H9 (cell line): ENCODE data around the gene PREX1. TPM values are rescaled to one million over a fixed set of nuclear protein-coding genes. Genes with fewer than 3 reads are reported as not detected.

Experiments used
- DNase-seq: peaks from one replicate; pipeline ENCODE4 v3.0.0-alpha.2; 2017
- H2AFZ ChIP-seq: one replicate; pipeline ENCODE4 v1.6.1; 2013; ENCODE audit warnings: mild to moderate bottlenecking, low read length, control low read depth, moderate library complexity
- H2AK5ac ChIP-seq: 2 replicates; pipeline ENCODE4 v1.6.1; 2013; ENCODE audit warnings: low read length, control low read depth, mixed read lengths; ENCODE audit not compliant: insufficient read length
- H2BK120ac ChIP-seq: one replicate; pipeline ENCODE4 v1.6.1; 2013; ENCODE audit warnings: low read depth, mild to moderate bottlenecking, low read length, control low read depth, inconsistent platforms; ENCODE audit not compliant: poor library complexity, severe bottlenecking
- H2BK12ac ChIP-seq: 2 replicates; pipeline ENCODE4 v1.6.1; 2013; ENCODE audit warnings: low read length, control low read depth, mixed read lengths, low read depth; ENCODE audit not compliant: insufficient read length
- H2BK15ac ChIP-seq: 2 replicates; pipeline ENCODE4 v1.6.1; 2013; ENCODE audit warnings: low read depth, low read length, control low read depth
- H2BK20ac ChIP-seq: one replicate; pipeline ENCODE4 v1.6.1; 2013; ENCODE audit warnings: low read depth, mild to moderate bottlenecking, low read length, control low read depth, inconsistent platforms; ENCODE audit not compliant: poor library complexity, severe bottlenecking
- H2BK5ac ChIP-seq: 2 replicates; pipeline ENCODE4 v1.6.1; 2013; ENCODE audit warnings: low read length, control low read depth, mixed read lengths; ENCODE audit not compliant: insufficient read length
- H3K14ac ChIP-seq: 2 replicates; pipeline ENCODE4 v1.6.1; 2013; ENCODE audit warnings: low read length, control low read depth; ENCODE audit not compliant: insufficient read depth
- H3K18ac ChIP-seq: 2 replicates; pipeline ENCODE4 v1.6.1; 2013; ENCODE audit warnings: low read depth, mild to moderate bottlenecking, mixed read lengths, low read length, control low read depth; ENCODE audit not compliant: insufficient read length
- H3K23ac ChIP-seq: 2 replicates; pipeline ENCODE4 v1.6.1; 2013; ENCODE audit warnings: low read length, control low read depth, mixed read lengths, low read depth; ENCODE audit not compliant: insufficient read length
- H3K23me2 ChIP-seq: 2 replicates; pipeline ENCODE4 v1.6.1; 2013; ENCODE audit warnings: low read depth, mild to moderate bottlenecking, mixed read lengths, low read length, control low read depth; ENCODE audit not compliant: insufficient read length, poor library complexity, severe bottlenecking
- H3K27ac ChIP-seq: 2 replicates; pipeline ENCODE4 v1.5.1; 2013; ENCODE audit warnings: low read length, control low read depth, mixed read lengths, low read depth; ENCODE audit not compliant: insufficient read length
- H3K27me3 ChIP-seq: 2 replicates; pipeline ENCODE4 v1.6.1; 2013; ENCODE audit warnings: low read length, control low read depth, inconsistent platforms; ENCODE audit not compliant: insufficient read depth
- H3K4ac ChIP-seq: 2 replicates; pipeline ENCODE4 v1.6.1; 2013; ENCODE audit warnings: low read depth, mild to moderate bottlenecking, control low read depth, inconsistent platforms, low read length, moderate library complexity
- H3K4me1 ChIP-seq: 2 replicates; pipeline ENCODE4 v1.6.1; 2013; ENCODE audit warnings: low read length, control low read depth, inconsistent platforms; ENCODE audit not compliant: insufficient read depth
- H3K4me2 ChIP-seq: 2 replicates; pipeline ENCODE4 v1.6.1; 2013; ENCODE audit warnings: low read length, control low read depth, mixed read lengths; ENCODE audit not compliant: insufficient read length, insufficient read depth
- H3K56ac ChIP-seq: 2 replicates; pipeline ENCODE4 v1.6.1; 2013; ENCODE audit warnings: low read depth, mild to moderate bottlenecking, mixed read lengths, low read length, control low read depth; ENCODE audit not compliant: insufficient read length
- H3K79me1 ChIP-seq: 2 replicates; pipeline ENCODE4 v1.6.1; 2013; ENCODE audit warnings: low read depth, mild to moderate bottlenecking, moderate library complexity, low read length, control low read depth, inconsistent platforms; ENCODE audit not compliant: insufficient read depth, poor library complexity, severe bottlenecking
- H3K79me2 ChIP-seq: 2 replicates; pipeline ENCODE4 v1.6.1; 2013; ENCODE audit warnings: low read length, control low read depth, inconsistent platforms; ENCODE audit not compliant: insufficient read depth
- H3K9ac ChIP-seq: 2 replicates; pipeline ENCODE4 v1.6.1; 2013; ENCODE audit warnings: low read length, control low read depth, mixed read lengths; ENCODE audit not compliant: insufficient read length; ENCODE audit errors: extremely low read depth
- H3K9me3 ChIP-seq: one replicate; pipeline ENCODE4 v1.6.1; 2013; ENCODE audit warnings: low read depth, low read length, inconsistent platforms; ENCODE audit not compliant: control insufficient read depth
- H3T11ph ChIP-seq: one replicate; pipeline ENCODE4 v1.6.1; 2013; ENCODE audit warnings: mild to moderate bottlenecking, low read length, control low read depth, inconsistent platforms
- H4K20me1 ChIP-seq: one replicate; pipeline ENCODE4 v1.6.1; 2013; ENCODE audit not compliant: control insufficient read depth, insufficient read length, insufficient read depth
- H4K5ac ChIP-seq: 2 replicates; pipeline ENCODE4 v1.6.1; 2013; ENCODE audit warnings: low read depth, mild to moderate bottlenecking, mixed read lengths, low read length, control low read depth; ENCODE audit not compliant: insufficient read length
- H4K8ac ChIP-seq: replicated peaks from 2 replicates; pipeline ENCODE4 v1.6.1; 2013; ENCODE audit warnings: low read length, control low read depth, mixed read lengths, low read depth; ENCODE audit not compliant: insufficient read length
- H4K91ac ChIP-seq: 2 replicates; pipeline ENCODE4 v1.6.1; 2013; ENCODE audit warnings: low read depth, mild to moderate bottlenecking, moderate library complexity, mixed read lengths, low read length, control low read depth; ENCODE audit not compliant: insufficient read length
- H3K27ac Mint-ChIP-seq, 3 experiments: 2 replicates in 2 of 3; 3 replicates in 1 of 3; pipeline ENCODE4 v1.8.0; 2020 to 2021; ENCODE audit warnings: mixed read lengths in 3 of 3, mild to moderate bottlenecking in 1 of 3, moderate library complexity in 1 of 3
- H3K27me3 Mint-ChIP-seq: 2 replicates; pipeline ENCODE4 v1.8.0; 2021; ENCODE audit warnings: low read depth, mild to moderate bottlenecking, moderate library complexity, mixed read lengths
- H3K36me3 Mint-ChIP-seq, 3 experiments: 2 replicates in 2 of 3; 3 replicates in 1 of 3; pipeline ENCODE4 v1.8.0; 2020 to 2021; ENCODE audit warnings: low read depth in 3 of 3, mixed read lengths in 3 of 3; ENCODE audit not compliant: insufficient read depth in 1 of 3
- H3K4me1 Mint-ChIP-seq, 2 experiments: 2 replicates each; pipeline ENCODE4 v1.8.0; 2020; ENCODE audit warnings: mixed read lengths in 2 of 2
- H3K4me3 Mint-ChIP-seq, 2 experiments: 2 replicates in 1 of 2; 3 replicates in 1 of 2; pipeline ENCODE4 v1.8.0; 2020 to 2021; ENCODE audit warnings: mild to moderate bottlenecking in 2 of 2, mixed read lengths in 2 of 2, moderate library complexity in 1 of 2
- H3K9me3 Mint-ChIP-seq, 2 experiments: 2 replicates in 1 of 2; 3 replicates in 1 of 2; pipeline ENCODE4 v1.8.0; 2020; ENCODE audit warnings: mild to moderate bottlenecking in 2 of 2, mixed read lengths in 2 of 2, moderate library complexity in 1 of 2
- CTCF ChIP-seq: fragments of 200-600 bp; sonication (generic); conservative IDR thresholded peaks from 3 replicates; pipeline ENCODE4 v1.8.0; 2021; ENCODE audit warnings: antibody characterized with exemption, mild to moderate bottlenecking
- WGBS: extraction: QIAGEN DNeasy Blood & Tissue Kit; methylation state at CpG from one replicate; pipeline ENCODE4 v1.1.7; 2013; ENCODE audit warnings: missing lambda C conversion rate, low lambda C conversion rate, mixed read lengths; ENCODE audit not compliant: insufficient read length; ENCODE audit errors: extremely low coverage; 5-methylcytosine and 5-hydroxymethylcytosine counted together
- total RNA-seq: library from RNA; stranded (reverse); gene quantifications from 2 replicates; pipeline ENCODE4 v1.2.1, GENCODE V29; 2021

PREX1 gene
- total RNA-seq, 1 experiment from 2014 or later: 6.6 TPM

- DNase-seq: no peak
- no peaks in the 10 kb centered on the region for H3K27me3 ChIP-seq
- H2BK20ac ChIP-seq: no peak overlapping the region
- no peak overlapping the region for H3K56ac ChIP-seq
- no peaks in the 10 kb centered on the region for H4K20me1 ChIP-seq
- H3K79me2 ChIP-seq: no peaks in the 10 kb centered on the region
- Mint-ChIP-seq H3K9me3 (peaks cover 6 to 7% of the 10 kb centered on the region in 2 experiments; a peak in 4 of 5 replicates), H3K27me3 (peaks cover 4% of the 10 kb centered on the region), H3K27ac (no peak overlapping the region; a peak in 1 of 7 replicates), H3K4me3 (no peak overlapping the region; a peak in 1 of 5 replicates), H3K36me3 (peaks cover 0 to 18% (median 7%) of the 10 kb centered on the region in 3 experiments; a peak in 3 of 7 replicates), H3K4me1 (peaks cover 0 to 5% of the 10 kb centered on the region in 2 experiments; a peak in 1 of 4 replicates)
- H4K91ac ChIP-seq: no peak overlapping the region
- H3K4me2 ChIP-seq: no peak overlapping the region
- no peak overlapping the region for H4K5ac ChIP-seq
- H2BK120ac ChIP-seq: no peak overlapping the region
- no peaks in the 10 kb centered on the region for H3K4me1 ChIP-seq
- no peak overlapping the region for H2BK12ac ChIP-seq
- H3K18ac ChIP-seq: no peak overlapping the region
- no peak overlapping the region for H2BK15ac ChIP-seq
- H3K9ac ChIP-seq: no peak overlapping the region
- no peak overlapping the region for H2AFZ ChIP-seq
- no peak for TF ChIP-seq CTCF
- no peak overlapping the region for H3K27ac ChIP-seq
- H3K23me2 ChIP-seq: no peaks in the 10 kb centered on the region
- H2BK5ac ChIP-seq: no peak overlapping the region
- no CpG with 5 or more reads among the region's 16 CpGs for WGBS
- no peak overlapping the region for H3T11ph ChIP-seq
- no peak overlapping the region for H2AK5ac ChIP-seq
- no peaks in the 10 kb centered on the region for H3K9me3 ChIP-seq
- no peak overlapping the region for H3K23ac ChIP-seq
- no peak overlapping the region for H3K4ac ChIP-seq
- no peaks in the 10 kb centered on the region for H3K79me1 ChIP-seq
- no peak overlapping the region for H3K14ac ChIP-seq
- H4K8ac ChIP-seq: no peak overlapping the region
These were observed 23.4 kb downstream of the PREX1 start for GRCh38 chr20:48804300-48804980.
